Hair follicular keratinocyte (primary cell): ENCODE data around the gene SNPH. TPM values are rescaled to one million over a fixed set of nuclear protein-coding genes. Genes with fewer than 3 reads are reported as not detected.

Experiments
- total RNA-seq: library from RNA; depleted of rRNA; stranded (reverse); fragments of >200 nt; gene quantifications from 2 replicates; pipeline ENCODE4 v1.2.3, GENCODE V29; 2015

The SNPH gene, protein sequence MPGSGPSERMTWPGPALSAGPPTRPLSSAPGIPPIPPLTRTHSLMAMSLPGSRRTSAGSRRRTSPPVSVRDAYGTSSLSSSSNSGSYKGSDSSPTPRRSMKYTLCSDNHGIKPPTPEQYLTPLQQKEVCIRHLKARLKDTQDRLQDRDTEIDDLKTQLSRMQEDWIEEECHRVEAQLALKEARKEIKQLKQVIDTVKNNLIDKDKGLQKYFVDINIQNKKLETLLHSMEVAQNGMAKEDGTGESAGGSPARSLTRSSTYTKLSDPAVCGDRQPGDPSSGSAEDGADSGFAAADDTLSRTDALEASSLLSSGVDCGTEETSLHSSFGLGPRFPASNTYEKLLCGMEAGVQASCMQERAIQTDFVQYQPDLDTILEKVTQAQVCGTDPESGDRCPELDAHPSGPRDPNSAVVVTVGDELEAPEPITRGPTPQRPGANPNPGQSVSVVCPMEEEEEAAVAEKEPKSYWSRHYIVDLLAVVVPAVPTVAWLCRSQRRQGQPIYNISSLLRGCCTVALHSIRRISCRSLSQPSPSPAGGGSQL
- total RNA-seq: 5.7 and 7.2 TPM in 2 replicates

DNA sequence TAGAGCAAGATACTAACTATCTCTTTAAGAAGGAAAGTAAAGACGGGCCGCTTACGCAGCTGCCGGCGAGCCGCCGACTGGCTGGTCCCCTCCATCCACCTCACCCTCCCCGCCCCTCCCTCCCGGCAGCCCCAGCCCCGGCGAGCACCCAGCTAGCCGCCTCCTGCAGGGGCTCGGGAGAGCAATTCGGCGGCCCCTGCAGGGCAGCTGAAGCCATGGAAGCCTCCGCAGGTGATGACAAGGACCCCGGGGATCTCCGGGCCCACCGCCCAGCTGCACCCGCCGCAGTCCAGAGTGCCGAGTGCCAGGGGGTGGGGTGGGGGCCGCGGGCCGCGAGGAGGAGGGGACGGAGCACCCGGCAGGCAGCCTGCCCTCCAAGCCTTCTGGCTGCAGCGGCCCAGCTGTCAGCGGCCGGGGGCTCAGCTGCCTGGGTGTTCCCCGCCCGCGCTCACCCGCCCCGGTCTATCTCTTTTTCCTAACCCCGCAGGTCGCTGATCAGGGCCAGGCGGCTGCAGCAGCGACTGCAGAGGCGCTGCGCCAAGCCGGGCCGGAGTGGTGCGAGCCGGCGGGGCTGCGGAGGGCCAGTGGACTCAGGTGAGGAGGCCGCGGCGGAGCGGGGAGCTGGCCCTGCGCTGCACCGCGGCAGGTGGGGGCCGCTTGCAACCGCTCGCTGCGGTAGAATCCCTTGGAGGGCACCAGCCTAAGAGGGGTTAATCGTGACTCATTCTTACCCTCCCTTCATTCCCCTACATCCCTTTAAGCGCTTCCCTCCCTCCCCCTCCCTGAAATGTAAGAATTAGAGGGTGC is at the start of gene SNPH:
Gene SNPH, plus strand, starts transcription at position 128 of the 807 bp plus-strand sequence. CDS start 29,946 bp downstream, outside the sequence.

GRCh38 chr20:1225783-1226654 is 40.1 kb upstream of the SNPH start, which contains the start of gene RAD21L1:
Gene RAD21L1, plus strand, starts transcription at chr20:1226044. Its CDS starts 2,410 bp downstream, at chr20:1228454.

DNA sequence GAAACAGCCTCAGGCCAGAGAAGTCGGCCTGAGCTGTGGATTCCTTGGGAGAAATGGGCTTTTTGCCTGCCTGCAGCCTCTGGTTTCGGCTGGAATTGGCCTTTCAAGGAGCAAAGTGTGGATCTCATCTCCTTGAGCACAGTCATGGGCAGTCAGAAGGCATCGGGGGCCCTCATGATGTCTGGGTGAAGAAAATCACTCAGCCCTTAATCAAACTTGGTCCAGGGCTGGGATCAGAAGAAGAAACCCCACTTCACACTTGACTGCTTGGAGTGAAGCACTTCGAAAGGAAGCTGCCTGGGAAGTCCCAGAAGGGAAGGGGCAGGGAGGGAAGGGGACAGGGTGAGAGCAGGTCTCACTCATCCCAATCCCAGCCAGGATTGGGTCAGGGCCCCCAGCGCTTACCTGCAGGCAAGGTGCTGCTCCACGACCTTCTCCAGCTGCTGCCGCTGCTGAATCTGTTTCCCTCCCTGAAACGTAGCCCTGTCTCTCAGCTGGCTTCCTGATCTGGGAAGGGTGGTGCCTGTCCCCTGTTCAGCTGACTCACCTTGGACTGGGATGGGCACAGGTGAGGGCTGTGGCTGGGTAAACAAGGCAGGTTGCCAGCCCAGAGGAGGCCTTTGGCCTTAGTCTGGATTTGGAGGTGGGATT is 62.7 kb downstream of the SNPH start, which contains the start of gene SDCBP2:
Gene SDCBP2, minus strand, starts transcription at position 460 of the 651 bp plus-strand sequence. CDS start 8,723 bp downstream, outside the sequence.

Other genes with a start within 250 kb of the SNPH start
- 98.7 and 147 TPM in 2 replicates for gene PSMF1, start 147.7 kb upstream of the SNPH start, total RNA-seq
- gene TMEM74B, start 81.3 kb upstream of the SNPH start, total RNA-seq: 0.30 and 0.39 TPM in 2 replicates
- gene C20orf202, start 62.8 kb upstream of the SNPH start, total RNA-seq: not detected in 2 replicates
- gene RAD21L1, start 40.2 kb upstream of the SNPH start, total RNA-seq: not detected in 2 replicates
- gene SDCBP2, start 62.8 kb downstream of the SNPH start, total RNA-seq: 3.9 and 11.3 TPM in 2 replicates
- gene FKBP1A, start 126.8 kb downstream of the SNPH start, total RNA-seq: 127 and 172 TPM in 2 replicates
- 34.8 and 53.7 TPM in 2 replicates for gene NSFL1C, start 200.6 kb downstream of the SNPH start, total RNA-seq
- 0.15 TPM in 1 of 2 replicates, not detected in the other for gene SIRPB2, start 225.1 kb downstream of the SNPH start, total RNA-seq